ENCODE data around the gene YAF2. TPM values are rescaled to one million over a fixed set of nuclear protein-coding genes. Genes with fewer than 3 reads are reported as not detected.

The YAF2 gene
- total RNA-seq, 2 donors from 2014 or later: 19.4 to 27.3 TPM

- Mint-ChIP-seq H3K9me3 (no peaks in the 10 kb centered on the region), H3K4me3 (no peak overlapping the region), H3K27me3 (ENCODE audit: insufficient read depth) (peaks cover 10% of the 10 kb centered on the region), H3K27ac (no peak overlapping the region), H3K36me3 (ENCODE audit: low read depth) (no peaks in the 10 kb centered on the region), H3K4me1 (peaks cover 21% of the 10 kb centered on the region)
- Histone ChIP-seq H3K9me3 (ENCODE audit: control insufficient read depth, low read length) (no peaks in the 10 kb centered on the region), H3K36me3 (ENCODE audit: control insufficient read depth, insufficient read depth, low read length) (no peaks in the 10 kb centered on the region), H3K27ac (ENCODE audit: low read depth, low read length) (no peak overlapping the region), H3K9ac (ENCODE audit: extremely low read depth, low read length, poor library complexity, severe bottlenecking) (no peak overlapping the region), H3K4me3 (ENCODE audit: low read length) (no peak overlapping the region), H3K4me1 (ENCODE audit: control insufficient read depth, insufficient read depth, low read length) (no peaks in the 10 kb centered on the region), H3K27me3 (ENCODE audit: control insufficient read depth, insufficient read depth, low read length, poor library complexity, severe bottlenecking) (no peaks in the 10 kb centered on the region)
- 92 to 93% methylated on average over 2 to 3 of the region's 3 CpGs for WGBS, 2 experiments (ENCODE audit: insufficient coverage in 1 of 2, insufficient read length in 1 of 2)
- no peak for TF ChIP-seq CTCF (conservative IDR thresholded peaks at IDR 0.05)
- peak; percentile 48 for DNase-seq
Observed at GRCh38 chr12:42140901-42141300, 97.1 kb downstream of the YAF2 start.

- Mint-ChIP-seq H3K9me3 (no peaks in the 10 kb centered on the region), H3K4me1 (peaks cover 4% of the 10 kb centered on the region), H3K27ac (no peak overlapping the region), H3K27me3 (ENCODE audit: insufficient read depth) (no peaks in the 10 kb centered on the region), H3K4me3 (no peak overlapping the region), H3K36me3 (ENCODE audit: low read depth) (peaks cover 2% of the 10 kb centered on the region)
- no peaks in the 10 kb centered on the region for H3K4me1 ChIP-seq (ENCODE audit: control insufficient read depth, insufficient read depth, low read length)
- H3K27ac ChIP-seq (ENCODE audit: low read depth, low read length): no peak overlapping the region
- no peak overlapping the region for H3K9ac ChIP-seq (ENCODE audit: extremely low read depth, low read length, poor library complexity, severe bottlenecking)
- H3K9me3 ChIP-seq (ENCODE audit: control insufficient read depth, low read length): no peaks in the 10 kb centered on the region
- no peak for DNase-seq
- H3K27me3 ChIP-seq (ENCODE audit: control insufficient read depth, insufficient read depth, low read length, poor library complexity, severe bottlenecking): no peaks in the 10 kb centered on the region
- TF ChIP-seq CTCF (conservative IDR thresholded peaks at IDR 0.05): no peak
- H3K4me3 ChIP-seq (ENCODE audit: low read length): no peak overlapping the region
- 93 to 100% methylated on average over 2 to 3 of the region's 3 CpGs for WGBS, 2 experiments (ENCODE audit: insufficient coverage in 1 of 2, insufficient read length in 1 of 2)
- no peaks in the 10 kb centered on the region for H3K36me3 ChIP-seq (ENCODE audit: control insufficient read depth, insufficient read depth, low read length)
Observed at GRCh38 chr12:42135259-42135814, 102.7 kb downstream of the YAF2 start.

GRCh38 chr12:42130672-42131402 lies 107.2 kb downstream of the YAF2 start:
- Histone ChIP-seq H3K9ac (ENCODE audit: extremely low read depth, low read length, poor library complexity, severe bottlenecking) (no peak overlapping the region), H3K4me1 (ENCODE audit: control insufficient read depth, insufficient read depth, low read length) (peaks cover 3% of the 10 kb centered on the region), H3K9me3 (ENCODE audit: control insufficient read depth, low read length) (no peaks in the 10 kb centered on the region), H3K36me3 (ENCODE audit: control insufficient read depth, insufficient read depth, low read length) (no peaks in the 10 kb centered on the region), H3K27me3 (ENCODE audit: control insufficient read depth, insufficient read depth, low read length, poor library complexity, severe bottlenecking) (no peaks in the 10 kb centered on the region), H3K4me3 (ENCODE audit: low read length) (no peak overlapping the region), H3K27ac (ENCODE audit: low read depth, low read length) (no peak overlapping the region)
- H3K9me3 Mint-ChIP-seq: no peaks in the 10 kb centered on the region
- DNase-seq: no peak
- H3K36me3 Mint-ChIP-seq (ENCODE audit: low read depth): peaks cover 2% of the 10 kb centered on the region
- H3K4me3 Mint-ChIP-seq: no peak overlapping the region
- H3K27me3 Mint-ChIP-seq (ENCODE audit: insufficient read depth): no peaks in the 10 kb centered on the region
- H3K27ac Mint-ChIP-seq: no peak overlapping the region
- TF ChIP-seq CTCF (conservative IDR thresholded peaks at IDR 0.05): no peak
- H3K4me1 Mint-ChIP-seq: peaks cover 26% of the 10 kb centered on the region
- WGBS, 2 experiments (ENCODE audit: insufficient coverage in 1 of 2, insufficient read length in 1 of 2): 81 to 94% methylated on average over 2 to 3 of the region's 4 CpGs

Measured in endodermal cell (in vitro differentiated cells).